K562 (cell line): ENCODE results near the gene PHTF2. TPM values are rescaled to one million over a fixed set of nuclear protein-coding genes. Genes with fewer than 3 reads are reported as not detected.

Experiments used
- ARID2 ChIP-seq: fragments of 450-650 bp; IDR thresholded peaks from 2 replicates; pipeline ENCODE4 v1.6.1; 2017; ENCODE audit warnings: antibody characterized with exemption, mild to moderate bottlenecking
- ARID4B ChIP-seq: sonication (generic); formaldehyde crosslinking; IDR thresholded peaks from 2 replicates; pipeline ENCODE4 v1.8.0; 2022; ENCODE audit warnings: mild to moderate bottlenecking, missing genetic modification reagents
- ATF4 ChIP-seq: fragments of 450-650 bp; formaldehyde crosslinking; IDR thresholded peaks from 2 replicates; pipeline ENCODE4 v1.4.0; 2022; ENCODE audit warnings: mild to moderate bottlenecking, moderate library complexity
- CEBPG ChIP-seq, 3 experiments: fragments of 200-800 bp in 1 of 3; sonication (Bioruptor generic) in 1 of 3; sonication (generic) in 1 of 3; formaldehyde crosslinking in 1 of 3; IDR thresholded peaks in 2 of 3; conservative IDR thresholded peaks in 1 of 3; 2 replicates each; pipeline versions ENCODE4 v1.6.1 to v1.8.0; 2016 to 2022; ENCODE audit warnings: missing compliant biosample characterization in 2 of 3, missing genetic modification characterization in 2 of 3, mild to moderate bottlenecking in 1 of 3, missing genetic modification reagents in 1 of 3
- CHD1 ChIP-seq: fragments of 200-600 bp; sonication (generic); IDR thresholded peaks from one replicate; pipeline ENCODE4 v1.6.1; 2012; ENCODE audit warnings: mild to moderate bottlenecking, moderate library complexity, low read length, inconsistent platforms
- CREB3 ChIP-seq: fragments of 450-650 bp; conservative IDR thresholded peaks from 2 replicates; pipeline ENCODE4 v1.6.1; 2016; ENCODE audit warnings: missing genetic modification characterization, low read depth, mild to moderate bottlenecking, missing compliant biosample characterization, moderate library complexity
- DPF2 ChIP-seq: fragments of 450-650 bp; IDR thresholded peaks from 2 replicates; pipeline ENCODE4 v1.6.1; 2016
- FOSL1 ChIP-seq: fragments of 200-800 bp; sonication (Bioruptor generic); conservative IDR thresholded peaks from 2 replicates; pipeline ENCODE4 v1.6.1; 2016; ENCODE audit warnings: missing genetic modification characterization, missing compliant biosample characterization
- HES1 ChIP-seq: fragments of 450-650 bp; IDR thresholded peaks from 2 replicates; pipeline ENCODE4 v1.6.1; 2016; ENCODE audit warnings: low read depth, mild to moderate bottlenecking, moderate library complexity
- HLTF ChIP-seq: fragments of 450-650 bp; IDR thresholded peaks from 2 replicates; pipeline ENCODE4 v1.6.1; 2016
- OTX1 ChIP-seq: fragments of 450-650 bp; formaldehyde crosslinking; IDR thresholded peaks from 2 replicates; pipeline ENCODE4 v1.4.0; 2022; ENCODE audit warnings: mild to moderate bottlenecking
- SMAD4 ChIP-seq: fragments of 250-450 bp; sonication (Bioruptor Pico); conservative IDR thresholded peaks from 2 replicates; pipeline ENCODE4 v1.8.0; 2021; ENCODE audit warnings: inconsistent platforms, mild to moderate bottlenecking, moderate library complexity
- THAP7 ChIP-seq: fragments of 250-450 bp; sonication (Bioruptor Pico); IDR thresholded peaks from 2 replicates; pipeline ENCODE4 v1.5.0; 2021
- USF1 ChIP-seq: sonication (generic); formaldehyde crosslinking; IDR thresholded peaks from 2 replicates; pipeline ENCODE4 v1.9.0; 2022; ENCODE audit warnings: mild to moderate bottlenecking, missing genetic modification reagents
- ZNF384 ChIP-seq: IDR thresholded peaks from 2 replicates; pipeline ENCODE4 v1.6.1; 2012; ENCODE audit warnings: low read depth, low read length, improper control_type of control experiment
- ZNF699 ChIP-seq: fragments of 250-450 bp; sonication (Bioruptor Pico); IDR thresholded peaks from 2 replicates; pipeline ENCODE4 v1.8.0; 2021; ENCODE audit warnings: mild to moderate bottlenecking, moderate library complexity; ENCODE audit not compliant: insufficient replicate concordance
- ZSCAN32 ChIP-seq: fragments of 450-650 bp; formaldehyde crosslinking; IDR thresholded peaks from 2 replicates; pipeline ENCODE4 v1.4.0; 2020; ENCODE audit warnings: mild to moderate bottlenecking, moderate library complexity
- polyA plus RNA-seq, 8 experiments: library from polyadenylated mRNA; depleted of rRNA in 4 of 8; stranded (reverse) in 5 of 8; unstranded in 3 of 8; fragments of >200 nt; fragmentation: Nextera tagmentation in 2 of 8; fragmentation: Illumina TruSeq in 1 of 8; extraction: Ambion mirVana in 2 of 8; extraction: Trizol in 1 of 8; gene quantifications; 2 replicates each; pipeline versions ENCODE4 v1.2.1 to v1.2.3, GENCODE V29; 2011 to 2014; ENCODE audit warnings: inconsistent platforms in 1 of 8, missing spikeins in 1 of 8
- total RNA-seq, 7 experiments: library from RNA; depleted of rRNA in 6 of 7; stranded (reverse); fragments of >200 nt in 6 of 7; fragmentation: Illumina TruSeq in 2 of 7; extraction: Trizol in 2 of 7; gene quantifications; 2 replicates each; pipeline versions ENCODE4 v1.2.1 to v1.2.3, GENCODE V29; 2011 to 2021; ENCODE audit warnings: low replicate concordance in 1 of 7

Gene PHTF2
- total and polyA plus RNA-seq, 9 of the 15 experiments (the other 6 are each of a cell fraction or from before 2014, with no cell fraction given), result 17.9 to 43.6 (median 25.4) TPM

- TF ChIP-seq FOSL1 (tag) (peak; percentile 91), ZNF384 (no peak), ARID4B (CRISPR knock-in tag) (no peak), ATF4 (CRISPR knock-in tag) (no peak), USF1 (no peak), CEBPG (CRISPR knock-in tag; IDR thresholded peaks at IDR 0.05) (no peak), CEBPG (tag; conservative IDR thresholded peaks at IDR 0.05 in 1 of 2, IDR thresholded peaks at IDR 0.05 in 1 of 2) (peak in 1 of 2 experiments; percentile 42; a peak in 2 of 4 replicates), HLTF (no peak), CHD1 (no peak), ZNF699 (no peak), ZSCAN32 (CRISPR knock-in tag) (no peak), SMAD4 (CRISPR knock-in tag) (no peak), HES1 (peak; percentile 88), ARID2 (no peak), DPF2 (peak; percentile 64), OTX1 (CRISPR knock-in tag) (no peak), THAP7 (CRISPR knock-in tag) (no peak), CREB3 (tag) (no peak)
Measured at GRCh38 chr7:77982926-77983550, 184.5 kb downstream of the PHTF2 start (continued).
